HT-29 (cell line): ENCODE data around the gene IL1RN. TPM values are rescaled to one million over a fixed set of nuclear protein-coding genes. Genes with fewer than 3 reads are reported as not detected.
"Not testable (repeated sequence)": the region's sequence is repeated elsewhere in the genome, so short reads cannot be mapped to it uniquely, and the experiment has no call there.

ENCODE experiments used
- DNase-seq: peaks from one replicate; pipeline ENCODE4 v3.0.0-alpha.2; 2015; ENCODE audit warnings: low spot score
- total RNA-seq: library from RNA; depleted of rRNA; stranded (reverse); fragments of >200 nt; shearing (Covaris generic); gene quantifications from 2 replicates; pipeline ENCODE4 v1.2.3, GENCODE V29; 2014; rRNA removed

The IL1RN gene, protein sequence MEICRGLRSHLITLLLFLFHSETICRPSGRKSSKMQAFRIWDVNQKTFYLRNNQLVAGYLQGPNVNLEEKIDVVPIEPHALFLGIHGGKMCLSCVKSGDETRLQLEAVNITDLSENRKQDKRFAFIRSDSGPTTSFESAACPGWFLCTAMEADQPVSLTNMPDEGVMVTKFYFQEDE
- 12.0 and 13.3 TPM in 2 replicates for total RNA-seq

DNA sequence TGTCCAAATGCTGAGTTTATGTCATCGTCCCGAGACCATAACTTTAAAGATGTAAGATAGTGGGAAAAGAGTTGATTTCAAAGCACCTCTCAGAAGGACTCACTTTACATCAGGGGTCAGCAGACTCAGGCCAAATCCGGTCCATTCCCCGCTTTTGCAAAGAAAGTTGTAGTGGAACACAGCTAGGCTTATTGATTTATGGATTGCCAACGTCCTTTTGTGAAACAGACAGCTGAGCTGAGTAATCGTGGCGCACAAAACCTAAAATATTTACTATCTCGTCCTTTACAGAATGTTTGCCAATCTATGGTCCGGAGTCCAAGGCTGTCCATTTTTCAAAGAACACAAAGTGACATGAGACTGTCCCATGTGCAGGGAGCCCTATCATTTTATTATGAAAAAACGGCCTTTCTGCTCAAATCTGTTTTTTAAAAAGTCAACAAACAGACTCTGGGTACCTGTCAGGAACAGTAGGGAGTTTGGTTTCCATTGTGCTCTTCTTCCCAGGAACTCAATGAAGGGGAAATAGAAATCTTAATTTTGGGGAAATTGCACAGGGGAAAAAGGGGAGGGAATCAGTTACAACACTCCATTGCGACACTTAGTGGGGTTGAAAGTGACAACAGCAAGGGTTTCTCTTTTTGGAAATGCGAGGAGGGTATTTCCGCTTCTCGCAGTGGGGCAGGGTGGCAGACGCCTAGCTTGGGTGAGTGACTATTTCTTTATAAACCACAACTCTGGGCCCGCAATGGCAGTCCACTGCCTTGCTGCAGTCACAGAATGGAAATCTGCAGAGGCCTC is at the start of gene IL1RN:
IL1RN (plus strand) TSS at position 754 of the 801 bp plus-strand sequence; CDS start at position 781, 27 bp downstream.
- no peak for DNase-seq

DNA sequence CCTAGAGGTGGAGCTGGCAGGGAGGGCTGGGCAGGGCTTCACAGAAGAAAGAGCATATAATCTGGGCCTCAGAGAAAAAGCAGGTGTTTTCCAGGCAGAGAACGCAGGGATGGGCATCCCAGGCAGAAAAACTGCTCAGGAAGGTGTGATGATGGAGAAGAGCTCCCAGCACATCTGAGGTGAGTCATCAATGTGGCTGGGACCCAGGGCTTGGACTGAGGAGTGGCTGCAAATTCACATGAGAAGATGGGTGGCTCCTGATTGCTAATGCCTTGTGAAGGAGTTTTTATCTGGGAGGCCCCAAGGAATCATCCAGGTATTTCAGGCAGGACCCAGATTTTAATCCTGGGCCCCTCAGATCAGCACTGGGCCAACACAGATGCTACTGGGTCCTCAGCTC is 49.5 kb upstream of the IL1RN start:
- DNase-seq = peak; percentile 81

DNA sequence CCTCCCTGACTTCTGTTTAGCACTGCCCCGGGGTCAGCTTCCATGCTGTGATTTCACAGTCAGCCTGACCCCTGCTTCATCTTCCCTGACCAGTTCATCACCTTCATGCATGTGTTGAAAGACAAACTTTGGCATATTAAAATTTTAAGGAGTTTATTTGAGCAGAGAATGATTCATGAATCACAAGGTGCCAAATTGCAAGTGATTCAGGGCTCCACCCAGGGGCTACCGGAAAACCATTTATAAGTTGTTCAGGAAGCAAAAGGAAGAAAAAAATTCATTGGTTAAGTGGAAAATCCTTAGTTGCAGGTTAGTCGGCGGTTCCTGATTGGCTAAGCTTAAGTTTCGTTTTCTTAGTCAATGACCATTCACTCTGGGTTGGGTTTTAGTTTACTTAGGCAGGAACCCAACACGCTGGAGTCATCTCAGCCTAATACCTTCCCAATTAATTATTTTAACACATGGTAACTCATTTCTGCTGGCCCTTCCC is 49.0 kb upstream of the IL1RN start:
- peak; percentile 92 for DNase-seq

DNA sequence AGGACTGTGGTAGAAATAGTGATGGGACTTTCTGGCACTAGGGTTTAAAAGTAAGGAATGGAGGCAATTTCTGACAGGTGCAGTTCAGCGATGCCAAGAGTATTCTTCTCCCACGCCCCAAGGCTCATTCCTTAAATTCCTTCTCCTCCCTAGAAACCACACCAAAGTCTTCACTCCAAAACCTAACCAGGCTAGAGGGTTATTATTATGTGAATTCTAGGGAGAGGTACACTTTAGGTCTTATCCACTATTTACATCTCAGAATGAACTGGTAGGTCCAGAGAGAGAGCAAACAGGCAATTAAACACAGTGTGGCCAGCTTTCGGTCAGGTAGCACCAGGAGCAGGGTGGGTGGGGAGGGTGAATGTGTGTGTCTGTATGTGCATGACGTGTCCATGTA is 48.3 kb upstream of the IL1RN start:
- peak; percentile 87 for DNase-seq

DNA sequence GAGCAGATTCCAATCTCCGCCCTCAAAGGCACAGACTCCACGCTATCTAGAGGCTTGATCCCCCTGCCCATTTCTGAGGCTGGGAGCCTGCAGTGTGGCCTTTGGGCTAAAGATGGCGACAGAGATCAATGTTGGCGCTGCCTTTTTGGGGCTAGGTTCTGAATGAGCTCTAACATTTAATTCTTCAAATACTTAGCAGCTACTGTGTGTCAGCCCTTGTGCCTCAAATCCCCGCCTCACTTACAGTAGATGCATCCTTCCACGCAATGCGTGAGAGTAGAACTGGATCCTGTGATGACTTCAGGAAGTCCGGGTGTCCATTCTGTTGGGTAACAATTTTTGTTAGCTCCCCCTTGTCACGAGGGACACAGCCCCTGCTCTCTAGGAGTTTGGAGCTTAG is 47.3 kb upstream of the IL1RN start:
- peak; percentile 72 for DNase-seq

DNA sequence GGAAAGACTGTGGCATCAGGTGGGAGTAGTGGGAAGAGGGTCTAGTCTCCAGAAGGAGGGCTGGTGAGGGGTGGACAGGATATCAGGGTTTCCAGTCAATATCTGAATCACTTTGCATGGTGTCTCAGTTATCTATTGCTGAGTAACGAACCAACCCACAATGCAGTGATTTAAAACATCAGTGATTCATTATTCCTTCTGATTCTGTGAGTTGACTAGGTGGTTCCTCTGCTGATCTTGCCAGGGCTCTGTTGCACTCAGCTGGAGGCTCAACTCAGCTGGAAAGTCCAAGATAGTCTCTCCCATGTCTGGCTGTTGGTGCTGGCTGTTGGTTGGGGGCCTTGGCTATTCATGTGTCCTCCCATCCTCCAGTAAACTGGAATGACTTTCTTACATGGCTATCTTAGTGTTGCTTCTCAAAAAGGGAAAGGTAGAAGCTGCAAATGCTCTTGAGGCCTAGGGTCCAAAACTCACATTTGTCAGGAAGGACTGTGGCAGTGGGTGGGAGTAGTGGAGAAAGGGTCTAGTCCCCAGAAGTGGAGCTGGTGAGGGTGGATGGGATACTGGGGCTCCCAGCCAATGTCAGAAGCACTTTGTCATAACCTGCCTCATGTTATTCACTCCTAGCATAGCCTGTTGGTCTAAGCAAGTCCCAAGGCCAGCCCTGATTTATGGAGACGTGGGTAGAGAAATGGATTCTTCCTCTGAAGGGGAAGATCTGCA is 45.7 kb upstream of the IL1RN start:
- DNase-seq = no peak

DNA sequence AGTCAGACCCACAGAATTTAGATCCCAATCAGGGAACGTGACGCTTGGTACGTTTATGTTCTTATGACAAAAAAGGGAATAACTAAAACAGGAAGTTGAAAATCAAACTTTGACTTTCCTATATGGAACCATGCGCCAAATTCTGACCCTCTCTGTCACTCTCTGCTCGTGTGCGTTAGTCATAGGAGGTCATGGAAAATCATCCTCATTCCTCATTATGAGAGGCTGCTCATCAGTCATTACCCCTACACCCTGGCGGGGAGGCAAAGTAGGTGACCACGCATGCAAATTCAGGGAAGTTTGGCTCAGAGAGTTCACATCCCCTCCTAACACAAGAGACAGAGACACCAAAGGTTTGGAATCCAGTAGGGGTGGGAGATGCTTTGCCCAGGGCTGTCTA is 44.1 kb upstream of the IL1RN start:
- no peak for DNase-seq

DNA sequence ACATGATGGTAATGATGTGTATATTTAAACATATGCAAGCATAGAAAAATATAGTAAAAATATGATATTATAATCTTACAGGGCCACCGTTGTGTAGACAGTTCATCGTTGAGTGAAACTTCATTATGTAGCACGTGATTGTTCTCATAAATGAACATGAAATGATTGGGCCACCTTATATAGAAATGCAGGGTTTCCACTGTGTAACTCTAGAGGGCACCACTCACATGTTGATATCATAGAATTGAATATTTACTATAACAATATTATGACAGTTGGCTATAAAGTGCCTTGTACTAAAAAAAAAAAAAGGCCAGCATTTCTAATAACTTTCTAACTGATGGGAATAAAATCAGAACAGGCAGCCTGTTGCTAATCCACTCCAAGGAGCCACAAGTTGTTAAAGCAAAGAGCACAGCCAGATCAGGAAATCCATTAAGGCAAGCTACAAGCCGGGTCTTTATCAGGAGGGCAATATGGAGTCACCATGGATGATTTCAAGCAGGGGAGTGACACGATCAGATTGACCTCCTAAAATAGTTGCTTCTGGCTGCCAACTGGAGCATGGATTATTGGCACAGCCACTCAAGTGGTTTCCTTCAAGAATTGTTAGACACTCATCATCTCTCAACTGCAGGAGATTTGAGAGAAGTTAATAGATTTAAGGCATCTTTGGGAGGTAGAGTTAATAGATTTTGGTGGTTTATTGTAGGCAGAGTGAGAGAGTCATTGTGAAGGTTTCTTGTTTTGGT is 43.0 kb upstream of the IL1RN start:
- DNase-seq = peak; percentile 69

DNA sequence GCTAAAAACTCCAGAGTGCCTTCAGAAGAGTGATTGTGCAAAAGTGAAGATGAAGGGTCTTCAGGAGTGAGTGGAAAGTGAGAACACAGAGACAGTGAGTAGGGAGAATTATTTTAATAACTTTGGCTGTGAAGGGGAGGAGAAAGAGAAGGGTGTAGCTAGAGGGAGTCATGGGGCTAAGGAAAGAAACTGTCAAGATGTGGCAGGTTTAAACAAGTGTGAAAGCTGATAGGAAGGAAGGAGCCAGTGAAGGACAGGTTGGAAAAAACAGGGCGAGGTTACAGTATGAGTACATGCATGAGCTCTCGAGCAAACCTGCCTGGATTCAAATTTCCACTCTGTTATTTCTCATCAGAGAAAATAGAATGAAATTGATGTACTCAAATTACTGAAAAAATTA is 41.9 kb upstream of the IL1RN start:
- DNase-seq = no peak

DNA sequence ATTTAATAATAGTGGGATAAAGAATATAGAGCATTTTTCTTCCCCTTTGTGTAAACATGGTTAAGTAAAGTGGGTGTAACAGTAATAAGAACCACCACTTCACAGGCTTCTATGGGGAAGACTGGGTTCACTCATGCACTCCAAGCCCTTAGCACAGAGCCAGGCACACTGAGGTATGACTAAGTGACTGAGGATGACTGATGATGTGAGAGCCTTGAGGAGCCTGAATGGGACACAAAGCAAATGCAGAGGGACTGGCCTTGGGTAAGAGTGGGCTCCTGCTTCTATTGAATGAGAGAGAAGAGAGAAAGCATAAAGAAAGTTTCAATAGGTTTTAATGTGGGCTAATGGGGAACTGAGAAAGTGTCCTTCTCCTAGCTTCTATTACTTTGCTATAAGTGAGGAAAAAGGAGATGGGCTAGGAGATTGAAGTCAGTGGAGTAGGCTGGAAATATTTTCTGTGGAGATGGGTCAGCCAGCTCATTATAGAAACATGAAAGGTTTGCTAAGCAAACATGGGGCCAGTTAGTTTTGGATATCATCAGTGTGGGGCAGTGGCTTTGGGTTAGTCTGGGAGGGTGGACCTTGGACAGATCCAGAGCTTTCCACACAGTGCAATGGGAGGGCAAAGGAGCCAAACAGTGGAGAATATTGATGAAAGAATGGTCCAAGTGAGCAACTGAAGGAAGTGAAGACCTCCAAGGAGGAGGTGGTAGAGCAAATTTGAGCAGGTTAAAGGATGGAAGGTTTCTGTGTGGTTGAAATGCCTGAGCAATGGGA is 39.0 kb upstream of the IL1RN start:
- no peak for DNase-seq

DNA sequence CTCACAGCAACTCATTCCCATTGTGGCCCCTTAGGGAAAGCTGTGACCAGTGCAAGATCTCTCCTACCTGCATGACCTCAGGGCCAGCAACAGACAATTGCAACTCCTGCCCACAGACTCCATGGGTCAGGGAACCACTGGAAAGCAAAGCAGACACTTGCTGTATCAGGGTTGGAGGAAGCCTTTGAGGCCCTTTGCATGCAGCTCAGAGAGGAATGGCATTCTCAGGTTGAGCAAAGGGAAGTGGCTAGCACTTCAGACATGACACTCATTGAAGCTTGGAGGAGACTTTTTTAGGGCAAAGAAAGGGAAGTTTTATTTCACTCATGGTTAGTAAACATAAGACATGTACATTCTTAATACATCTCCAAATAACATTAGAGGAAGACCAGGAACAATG is 37.5 kb upstream of the IL1RN start:
- no peak for DNase-seq

DNA sequence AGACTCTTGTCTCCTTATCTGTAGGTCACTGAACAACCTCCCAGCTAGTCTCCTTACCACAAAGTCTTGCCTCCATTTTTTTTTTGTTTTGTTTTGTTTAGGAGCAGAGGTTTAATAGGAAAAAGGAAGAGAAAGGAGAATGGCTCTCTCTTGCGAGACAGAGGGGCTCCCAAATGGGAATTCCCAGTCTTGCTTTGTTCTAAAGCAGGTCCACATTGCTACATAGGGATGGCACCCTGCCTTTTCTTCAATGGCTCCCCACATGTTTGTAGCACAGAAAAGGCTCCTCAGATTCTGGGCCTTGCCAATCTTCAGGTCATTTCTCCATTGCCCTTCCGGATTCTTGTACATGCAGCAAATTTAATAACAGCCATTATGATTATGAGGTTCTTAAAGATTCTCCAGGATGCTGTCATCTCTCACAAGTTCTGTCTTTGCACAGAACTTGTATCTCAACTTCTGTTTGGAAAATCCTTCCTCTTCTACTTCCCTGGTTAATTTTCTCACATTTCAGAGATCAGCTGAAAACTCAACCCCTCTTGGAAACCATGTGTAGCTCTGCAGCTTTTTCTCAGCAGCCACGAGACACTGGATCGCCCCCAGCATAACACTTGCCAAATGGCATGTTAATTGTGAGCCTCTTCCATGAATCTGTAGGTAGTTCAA is 36.0 kb upstream of the IL1RN start:
- no peak for DNase-seq

DNA sequence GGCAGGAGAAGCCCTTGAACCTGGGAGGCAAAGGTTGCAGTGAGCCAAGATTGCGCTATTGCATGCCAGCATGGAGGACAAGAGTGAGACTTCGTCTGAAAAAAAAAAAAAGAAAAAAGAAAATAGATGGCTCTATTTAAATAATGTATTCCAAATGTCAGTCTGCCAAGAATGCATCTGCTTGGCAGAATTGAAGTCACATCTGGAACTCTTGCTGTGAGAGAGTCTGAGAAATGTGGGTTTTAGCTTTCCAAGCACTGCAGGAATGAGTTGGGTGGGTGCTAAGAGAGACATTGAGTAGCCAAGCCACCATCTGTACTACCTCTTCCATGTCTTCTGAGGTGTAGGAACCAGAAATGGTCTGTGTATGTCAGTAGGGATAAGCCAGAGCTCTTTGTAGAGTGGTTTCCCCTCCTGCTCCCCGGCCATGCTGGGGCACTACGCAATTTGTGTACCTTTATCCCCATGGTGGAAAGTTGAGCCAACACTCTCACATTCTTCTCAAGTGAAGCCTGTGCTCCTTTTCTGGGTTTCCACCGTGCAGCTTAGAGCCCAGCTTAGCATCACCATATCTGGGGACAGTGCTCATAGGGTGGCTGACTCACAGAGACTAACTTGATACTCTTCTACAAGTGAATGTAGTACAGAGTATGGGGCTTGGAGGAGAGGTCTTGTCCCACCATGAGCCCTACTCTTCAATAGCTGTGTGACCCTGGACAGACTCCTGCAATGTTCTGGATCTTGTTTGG is 34.4 kb upstream of the IL1RN start:
- DNase-seq = no peak

DNA sequence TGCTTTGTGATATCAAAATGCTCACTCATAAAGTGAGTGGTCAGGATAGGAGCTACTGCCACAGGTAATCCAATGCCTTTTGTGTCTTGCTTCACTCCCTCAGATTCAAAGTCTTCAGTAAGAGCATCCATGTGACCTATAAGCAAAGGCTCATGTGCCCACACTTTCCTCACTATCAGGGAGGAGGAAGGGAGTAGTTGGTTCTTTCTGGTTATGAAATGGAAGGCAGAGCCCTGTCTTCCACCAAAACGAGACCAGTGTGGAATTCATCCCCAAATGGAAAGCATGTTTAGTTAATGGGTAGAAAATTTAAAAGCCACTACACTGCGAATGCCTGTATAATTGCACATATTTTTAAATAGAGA is 33.8 kb upstream of the IL1RN start:
- DNase-seq = no peak

DNA sequence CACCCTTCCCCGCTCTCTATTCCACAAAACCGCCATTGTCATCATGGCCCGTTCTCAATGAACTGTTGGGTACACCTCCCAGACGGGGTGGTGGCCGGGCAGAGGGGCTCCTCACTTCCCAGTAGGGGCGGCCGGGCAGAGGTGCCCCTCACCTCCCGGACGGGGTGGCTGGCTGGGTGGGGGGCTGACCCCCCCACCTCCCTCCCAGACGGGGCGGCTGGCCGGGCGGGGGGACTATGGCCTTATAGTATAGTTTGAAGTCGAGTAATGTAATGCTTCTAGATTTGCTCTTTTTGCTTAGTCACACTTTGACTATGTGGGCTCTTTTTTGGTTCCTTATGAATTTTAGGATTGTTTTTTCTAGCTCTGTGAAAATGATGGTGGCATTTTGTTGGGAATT is 31.1 kb upstream of the IL1RN start:
- not testable (repeated sequence) for DNase-seq

DNA sequence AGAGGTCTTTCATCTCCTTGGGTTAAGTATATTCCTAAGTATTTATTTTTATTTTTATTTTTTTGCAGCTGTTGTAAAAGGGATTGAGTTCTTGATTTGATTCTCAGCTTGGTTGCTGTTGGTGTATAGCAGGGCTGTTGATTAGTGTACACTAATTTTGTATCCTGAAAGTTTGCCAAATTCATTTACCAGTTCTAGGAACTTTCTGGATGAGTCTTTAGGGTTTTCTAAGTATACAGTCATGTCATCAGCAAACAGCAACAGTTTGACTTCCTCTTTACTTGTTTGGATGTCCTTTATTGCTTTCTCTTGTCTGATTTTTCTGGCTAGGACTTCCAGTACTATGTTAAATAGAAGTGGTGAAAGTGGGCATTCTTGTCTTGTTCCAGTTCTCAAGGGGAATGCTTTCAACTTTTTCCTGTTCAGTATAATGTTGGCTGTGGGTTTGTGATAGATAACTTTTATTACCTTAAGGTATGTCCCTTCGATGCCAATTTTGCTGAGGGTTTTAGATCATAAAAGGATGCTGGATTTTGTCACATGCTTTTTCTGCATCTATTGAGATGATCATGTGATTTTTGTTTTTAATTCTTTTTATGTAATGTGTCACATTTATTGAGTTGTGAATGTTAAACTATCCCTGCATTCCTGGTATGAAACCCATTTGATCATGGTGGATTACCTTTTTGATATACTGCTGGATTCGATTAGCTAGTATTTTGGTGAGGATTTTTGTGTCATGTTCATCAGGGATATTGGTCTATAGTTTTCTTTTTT is 30.4 kb upstream of the IL1RN start:
- DNase-seq = not testable (repeated sequence)

DNA sequence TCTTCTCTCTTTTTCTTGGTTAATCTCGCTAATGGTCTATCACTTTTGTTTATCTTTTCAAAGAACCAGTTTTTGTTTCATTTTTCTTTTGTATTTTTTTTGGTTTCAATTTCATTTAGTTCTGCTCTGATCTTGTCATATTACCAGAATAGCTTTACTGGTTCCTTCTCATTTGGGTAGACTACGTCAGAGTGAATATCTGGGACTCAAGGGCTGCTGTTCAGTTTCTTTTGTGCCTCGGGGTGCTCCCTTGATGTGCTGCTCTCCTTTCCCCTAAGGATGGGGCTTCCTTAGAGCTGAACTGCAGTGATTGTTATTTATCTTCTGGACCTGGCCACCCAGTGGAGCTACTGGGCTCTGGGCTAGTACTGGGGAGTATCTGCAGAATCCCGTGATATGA is 29.4 kb upstream of the IL1RN start:
- no peak for DNase-seq

DNA sequence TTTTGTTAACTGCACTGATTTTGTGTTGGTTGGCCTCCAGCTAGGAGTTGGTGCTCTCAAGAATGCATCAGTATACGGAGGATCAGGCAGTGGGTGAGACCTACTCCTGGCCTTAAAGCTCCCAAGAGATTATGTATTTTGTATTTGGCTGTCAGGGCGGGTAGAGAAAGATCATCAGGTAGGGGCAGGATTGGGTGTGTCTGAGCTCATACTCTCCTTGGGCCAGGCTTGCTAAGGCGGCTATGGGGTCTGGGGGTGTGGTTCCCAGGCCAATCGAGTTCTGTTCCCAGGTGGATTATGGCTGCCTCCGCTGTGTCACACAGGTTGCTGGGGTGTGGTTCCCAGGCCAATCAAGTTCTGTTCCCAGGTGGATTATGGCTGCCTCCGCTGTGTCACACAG is 28.9 kb upstream of the IL1RN start:
- no peak for DNase-seq

DNA sequence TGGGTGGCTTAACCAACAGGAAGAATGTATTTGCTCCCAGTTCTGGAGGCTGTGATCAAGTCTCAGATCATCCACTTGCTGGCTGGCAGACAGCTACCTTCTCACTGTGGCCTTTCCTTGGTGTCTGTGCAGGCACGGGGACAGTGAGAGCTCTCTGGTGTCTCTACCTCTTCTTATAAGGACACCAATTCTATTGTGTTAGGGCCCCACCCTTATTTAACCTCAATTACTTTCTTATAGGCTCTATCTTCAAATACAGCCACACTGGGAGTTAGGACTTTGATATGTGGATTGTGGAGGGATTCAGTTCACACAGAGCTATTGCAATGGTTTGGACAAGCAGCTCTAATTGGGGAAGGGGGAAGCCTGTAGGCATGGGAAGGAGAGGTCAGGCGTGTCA is 25.3 kb upstream of the IL1RN start:
- DNase-seq = no peak
